Measurements from ENCODE around the gene CHST11.

DNA sequence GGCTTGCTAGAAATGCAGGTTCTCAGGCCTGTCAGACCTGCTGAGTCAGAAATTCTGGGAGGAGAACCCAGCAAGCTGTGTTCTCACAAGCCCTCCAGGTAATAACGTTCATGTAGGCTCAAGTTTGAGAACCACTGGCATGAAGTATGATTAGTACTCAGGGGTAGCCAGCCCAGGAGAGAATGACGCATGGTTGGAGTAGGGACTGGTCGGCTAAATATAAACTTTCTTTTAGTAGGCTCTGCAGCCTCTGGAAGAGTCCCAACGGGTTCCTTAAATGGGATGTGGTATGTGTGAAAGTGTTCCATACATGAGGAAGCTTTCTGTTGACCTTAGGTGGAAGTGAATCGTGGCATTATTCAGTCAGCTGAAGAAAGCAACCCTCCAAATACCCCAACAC is 292.0 kb downstream of the CHST11 start:
- TF ChIP-seq, protein P1, sequence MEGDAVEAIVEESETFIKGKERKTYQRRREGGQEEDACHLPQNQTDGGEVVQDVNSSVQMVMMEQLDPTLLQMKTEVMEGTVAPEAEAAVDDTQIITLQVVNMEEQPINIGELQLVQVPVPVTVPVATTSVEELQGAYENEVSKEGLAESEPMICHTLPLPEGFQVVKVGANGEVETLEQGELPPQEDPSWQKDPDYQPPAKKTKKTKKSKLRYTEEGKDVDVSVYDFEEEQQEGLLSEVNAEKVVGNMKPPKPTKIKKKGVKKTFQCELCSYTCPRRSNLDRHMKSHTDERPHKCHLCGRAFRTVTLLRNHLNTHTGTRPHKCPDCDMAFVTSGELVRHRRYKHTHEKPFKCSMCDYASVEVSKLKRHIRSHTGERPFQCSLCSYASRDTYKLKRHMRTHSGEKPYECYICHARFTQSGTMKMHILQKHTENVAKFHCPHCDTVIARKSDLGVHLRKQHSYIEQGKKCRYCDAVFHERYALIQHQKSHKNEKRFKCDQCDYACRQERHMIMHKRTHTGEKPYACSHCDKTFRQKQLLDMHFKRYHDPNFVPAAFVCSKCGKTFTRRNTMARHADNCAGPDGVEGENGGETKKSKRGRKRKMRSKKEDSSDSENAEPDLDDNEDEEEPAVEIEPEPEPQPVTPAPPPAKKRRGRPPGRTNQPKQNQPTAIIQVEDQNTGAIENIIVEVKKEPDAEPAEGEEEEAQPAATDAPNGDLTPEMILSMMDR (tag by site-specific recombination; IDR thresholded peaks at IDR 0.05) = no peak
- TF ChIP-seq ZNF132 (tag by site-specific recombination; IDR thresholded peaks at IDR 0.05; ENCODE audit: borderline replicate concordance) = no peak
- TF ChIP-seq ZNF274 (IDR thresholded peaks at IDR 0.05; ENCODE audit: low read length) = no peak
- TF ChIP-seq ZNF274 (tag by site-specific recombination; IDR thresholded peaks at IDR 0.05; ENCODE audit: borderline replicate concordance) = no peak
- no peak for TF ChIP-seq ZNF777 (tag by site-specific recombination; IDR thresholded peaks at IDR 0.05; ENCODE audit: borderline replicate concordance)
- no peak for TF ChIP-seq MYNN (tag by site-specific recombination; IDR thresholded peaks at IDR 0.05; ENCODE audit: borderline replicate concordance)
- no peak for TF ChIP-seq ZBTB20 (tag by site-specific recombination; IDR thresholded peaks at IDR 0.05)
- no peak for TF ChIP-seq ZNF776 (tag by site-specific recombination; IDR thresholded peaks at IDR 0.05; ENCODE audit: borderline replicate concordance)
- TF ChIP-seq, protein P2, sequence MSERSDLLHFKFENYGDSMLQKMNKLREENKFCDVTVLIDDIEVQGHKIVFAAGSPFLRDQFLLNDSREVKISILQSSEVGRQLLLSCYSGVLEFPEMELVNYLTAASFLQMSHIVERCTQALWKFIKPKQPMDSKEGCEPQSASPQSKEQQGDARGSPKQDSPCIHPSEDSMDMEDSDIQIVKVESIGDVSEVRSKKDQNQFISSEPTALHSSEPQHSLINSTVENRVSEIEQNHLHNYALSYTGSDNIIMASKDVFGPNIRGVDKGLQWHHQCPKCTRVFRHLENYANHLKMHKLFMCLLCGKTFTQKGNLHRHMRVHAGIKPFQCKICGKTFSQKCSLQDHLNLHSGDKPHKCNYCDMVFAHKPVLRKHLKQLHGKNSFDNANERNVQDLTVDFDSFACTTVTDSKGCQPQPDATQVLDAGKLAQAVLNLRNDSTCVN (tag by site-specific recombination; optimal IDR thresholded peaks at IDR 0.05) = no peak

All from HEK293 (cell line).